Endothelial cell of umbilical vein (primary cell): ENCODE results near the gene TTBK1. TPM values are rescaled to one million over a fixed set of nuclear protein-coding genes. Genes with fewer than 3 reads are reported as not detected.

Experiments
- BruUV-seq: library from RNA; stranded (reverse); fragments of 400-500 nt; replicated peaks from 2 replicates; lab custom pipeline; 2021; lab: Mats Ljungman, UMichigan
- CTCF ChIA-PET: fragments of 300-600, 350-600 bp; sonication (Branson Sonifier 250); formaldehyde crosslinking; loops from one replicate; lab custom pipeline; 2021; ENCODE audit warnings: antibody characterized with exemption, inconsistent platforms; lab: Charles Lee
- POLR2A ChIA-PET: fragments of 300-600, 350-600 bp; sonication (Branson Sonifier 250); formaldehyde crosslinking; loops from one replicate; lab custom pipeline; 2021; ENCODE audit warnings: antibody characterized with exemption, inconsistent platforms; lab: Charles Lee
- DNase-seq: peaks from one replicate; pipeline ENCODE4 v3.0.0-alpha.2; 2011; ENCODE audit warnings: low read depth, low spot score
- FAIRE-seq: peaks from 2 replicates; lab custom pipeline; 2011; peaks lifted over from hg19 to GRCh38; lab: Jason Lieb, UNC
- H2AFZ ChIP-seq: 2 replicates; pipeline ENCODE4 v1.6.0; 2012; ENCODE audit warnings: low read depth, low read length, control low read depth, inconsistent platforms
- H3K27ac ChIP-seq: 2 replicates; pipeline ENCODE4 v1.5.1; 2011; ENCODE audit warnings: low read depth, mild to moderate bottlenecking, control low read depth, low read length, moderate library complexity; ENCODE audit not compliant: insufficient read depth
- H3K27me3 ChIP-seq, 2 experiments: 2 replicates each; pipeline versions ENCODE4 v1.6.0 to v1.6.1; 2011; ENCODE audit warnings: low read length in 2 of 2, mixed read lengths in 1 of 2; ENCODE audit not compliant: control insufficient read depth in 2 of 2, insufficient read depth in 2 of 2
- H3K36me3 ChIP-seq, 2 experiments: 2 replicates in 1 of 2; 3 replicates in 1 of 2; pipeline ENCODE4 v1.5.1; 2011; ENCODE audit warnings: low read length in 2 of 2, mild to moderate bottlenecking in 1 of 2, moderate library complexity in 1 of 2; ENCODE audit not compliant: control insufficient read depth in 2 of 2, insufficient read depth in 2 of 2; ENCODE audit errors: extremely low read depth in 1 of 2
- H3K4me1 ChIP-seq: 3 replicates; pipeline ENCODE4 v1.5.1; 2011; ENCODE audit warnings: mild to moderate bottlenecking, low read length; ENCODE audit not compliant: control insufficient read depth, insufficient read depth; ENCODE audit errors: extremely low read depth
- H3K4me2 ChIP-seq: 2 replicates; pipeline ENCODE4 v1.6.1; 2011; ENCODE audit warnings: low read length, control low read depth, mixed read lengths; ENCODE audit not compliant: insufficient read depth
- H3K4me3 ChIP-seq, 3 experiments: fragments of 200-600 bp in 1 of 3; sonication (generic), shearing (Covaris generic) in 1 of 3; replicated peaks in 1 of 3; 2 replicates each; pipeline ENCODE4 v1.5.1; 2011 to 2016; ENCODE audit warnings: control low read depth in 3 of 3, low read length in 3 of 3, mild to moderate bottlenecking in 2 of 3, inconsistent platforms in 1 of 3, low read depth in 1 of 3, moderate library complexity in 1 of 3; ENCODE audit not compliant: insufficient read depth in 1 of 3
- H3K79me2 ChIP-seq: 2 replicates; pipeline ENCODE4 v1.6.0; 2012; ENCODE audit warnings: low read length, inconsistent platforms; ENCODE audit not compliant: control insufficient read depth, insufficient read depth
- H3K9ac ChIP-seq: replicated peaks from 2 replicates; pipeline ENCODE3; 2011; ENCODE audit warnings: low read length, control low read depth; ENCODE audit not compliant: insufficient read depth; ENCODE audit errors: extremely low read depth
- H3K9me1 ChIP-seq: replicated peaks from 3 replicates; pipeline ENCODE4 v1.6.0; 2011; ENCODE audit warnings: mild to moderate bottlenecking, low read length; ENCODE audit not compliant: control insufficient read depth, insufficient read depth; ENCODE audit errors: extremely low read depth
- H3K9me3 ChIP-seq: replicated peaks from 2 replicates; pipeline ENCODE4 v1.5.1; 2012; ENCODE audit warnings: low read length, inconsistent platforms; ENCODE audit not compliant: control insufficient read depth, insufficient read depth
- H4K20me1 ChIP-seq: replicated peaks from 2 replicates; pipeline ENCODE3; 2011; ENCODE audit warnings: mild to moderate bottlenecking, low read length; ENCODE audit not compliant: control insufficient read depth, insufficient read depth; ENCODE audit errors: extremely low read depth
- EZH2 ChIP-seq: IDR thresholded peaks from 2 replicates; pipeline ENCODE4 v1.6.1; 2012; ENCODE audit warnings: borderline replicate concordance, low read depth, mild to moderate bottlenecking, moderate library complexity, low read length, inconsistent platforms; ENCODE audit not compliant: severe bottlenecking
- FOS ChIP-seq: IDR thresholded peaks from 2 replicates; pipeline ENCODE4 v1.6.1; 2011; ENCODE audit warnings: mild to moderate bottlenecking, low read length, moderate library complexity, borderline replicate concordance; ENCODE audit not compliant: insufficient read depth
- GATA2 ChIP-seq: IDR thresholded peaks from 2 replicates; pipeline ENCODE4 v1.7.0; 2011; ENCODE audit warnings: low read depth, mild to moderate bottlenecking, moderate library complexity, mixed read lengths, low read length; ENCODE audit not compliant: insufficient read length, insufficient read depth
- JUN ChIP-seq: IDR thresholded peaks from 2 replicates; pipeline ENCODE4 v1.6.1; 2011; ENCODE audit warnings: borderline replicate concordance, low read depth; ENCODE audit not compliant: insufficient read length, insufficient read depth
- MYC ChIP-seq: IDR thresholded peaks from one replicate; pipeline ENCODE4 v1.6.1; 2011; ENCODE audit warnings: mild to moderate bottlenecking, low read depth, low read length
- POLR2A ChIP-seq: IDR thresholded peaks from 2 replicates; pipeline ENCODE4 v1.6.1; 2012; ENCODE audit warnings: low read depth, mild to moderate bottlenecking, control low read depth, low read length
- POLR2AphosphoS5 ChIP-seq: IDR thresholded peaks from 2 replicates; pipeline ENCODE4 v1.6.1; 2012; ENCODE audit warnings: low read depth, mild to moderate bottlenecking, control low read depth, low read length, moderate library complexity; ENCODE audit not compliant: insufficient read depth
- dilution Hi-C: fragments of 300-500 bp; cut with MboI; formaldehyde crosslinking; loops from one replicate; pipeline ENCODE4 v1.15.0; 2019; ENCODE audit warnings: low sequenced_read_pairs; ENCODE audit not compliant: extremely low pct_ligation_motif_present
- intact Hi-C: fragments of 100-400 bp; cut with micrococcal nuclease; formaldehyde crosslinking; loops from one replicate; pipeline ENCODE4 v1.10.0; 2022
- polyA plus RNA-seq, 4 experiments: library from polyadenylated mRNA; depleted of rRNA in 3 of 4; stranded (reverse) in 3 of 4; unstranded in 1 of 4; fragments of >200 nt; gene quantifications; 2 replicates each; pipeline versions ENCODE4 v1.2.1 to v1.2.3, GENCODE V29; 2011 to 2012; ENCODE audit warnings: missing spikeins in 1 of 4
- total RNA-seq: library from RNA; stranded (reverse); gene quantifications from 2 replicates; pipeline ENCODE4 v1.2.3, GENCODE V29; 2021
- TF ChIP-seq, protein P1 (sequence below), 2 donors: IDR thresholded peaks; 1 replicate in 1 of 2; 2 replicates in 1 of 2; pipeline ENCODE4 v1.5.1; 2011; ENCODE audit warnings: low read length in 2 of 2, mild to moderate bottlenecking in 2 of 2, moderate library complexity in 2 of 2, control low read depth in 1 of 2, inconsistent platforms in 1 of 2, low read depth in 1 of 2; ENCODE audit not compliant: insufficient read depth in 1 of 2; ENCODE audit errors: extremely low read depth in 1 of 2
- TF ChIP-seq, protein P2 (sequence below): IDR thresholded peaks from 2 replicates; pipeline ENCODE4 v1.6.1; 2011; ENCODE audit not compliant: insufficient read depth, insufficient read length

The TTBK1 gene
- total and polyA plus RNA-seq, 2 donors (not counting 3 experiments of a cell fraction or from before 2014, with no cell fraction given): 0.06 TPM; not detected in 1

DNA sequence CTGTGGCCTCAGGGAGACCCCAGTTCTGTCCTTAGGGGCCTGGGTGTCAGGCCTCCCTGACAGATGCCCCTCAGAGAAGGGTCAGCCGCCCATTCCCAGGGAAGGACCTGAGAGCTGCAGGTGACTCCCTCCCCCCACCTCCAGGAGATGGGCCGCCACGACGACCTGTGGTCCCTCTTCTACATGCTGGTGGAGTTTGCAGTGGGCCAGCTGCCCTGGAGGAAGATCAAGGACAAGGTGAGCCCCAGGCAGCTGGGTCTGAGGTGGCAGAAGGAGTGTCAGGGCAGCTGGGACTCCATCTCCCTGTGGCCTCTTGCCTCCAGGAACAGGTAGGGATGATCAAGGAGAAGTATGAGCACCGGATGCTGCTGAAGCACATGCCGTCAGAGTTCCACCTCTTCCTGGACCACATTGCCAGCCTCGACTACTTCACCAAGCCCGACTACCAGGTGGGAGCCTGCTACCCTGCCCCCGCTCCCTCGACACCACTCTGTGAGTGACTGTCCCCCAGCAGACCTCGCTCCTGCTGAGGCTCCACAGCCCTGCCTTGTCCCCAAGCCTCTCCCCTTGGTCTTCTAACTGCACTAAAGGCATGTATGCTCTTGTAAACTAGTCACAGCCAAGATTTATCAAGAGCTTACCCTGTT, 12.2 kb downstream of the TTBK1 start:
- no peaks in the 10 kb centered on the region for H3K9me3 ChIP-seq
- no peak for FAIRE-seq
- DNase-seq: no peak
- H2AFZ ChIP-seq: no peak overlapping the region
- H3K9me1 ChIP-seq: no peaks in the 10 kb centered on the region
- ChIA-PET CTCF (no interaction called here), POLR2A (no interaction called here)
- no peaks in the 10 kb centered on the region for H4K20me1 ChIP-seq
- no peak overlapping the region for H3K4me3 ChIP-seq
- dilution Hi-C loops: no loop called here
- H3K36me3 ChIP-seq: no peaks in the 10 kb centered on the region
- BruUV-seq: no TSS peak
- H3K79me2 ChIP-seq: no peaks in the 10 kb centered on the region
- TF ChIP-seq POLR2AphosphoS5 (no peak), FOS (no peak), MYC (no peak), POLR2A (no peak), EZH2 (no peak), JUN (no peak), GATA2 (no peak)
- TF ChIP-seq, protein P1, sequence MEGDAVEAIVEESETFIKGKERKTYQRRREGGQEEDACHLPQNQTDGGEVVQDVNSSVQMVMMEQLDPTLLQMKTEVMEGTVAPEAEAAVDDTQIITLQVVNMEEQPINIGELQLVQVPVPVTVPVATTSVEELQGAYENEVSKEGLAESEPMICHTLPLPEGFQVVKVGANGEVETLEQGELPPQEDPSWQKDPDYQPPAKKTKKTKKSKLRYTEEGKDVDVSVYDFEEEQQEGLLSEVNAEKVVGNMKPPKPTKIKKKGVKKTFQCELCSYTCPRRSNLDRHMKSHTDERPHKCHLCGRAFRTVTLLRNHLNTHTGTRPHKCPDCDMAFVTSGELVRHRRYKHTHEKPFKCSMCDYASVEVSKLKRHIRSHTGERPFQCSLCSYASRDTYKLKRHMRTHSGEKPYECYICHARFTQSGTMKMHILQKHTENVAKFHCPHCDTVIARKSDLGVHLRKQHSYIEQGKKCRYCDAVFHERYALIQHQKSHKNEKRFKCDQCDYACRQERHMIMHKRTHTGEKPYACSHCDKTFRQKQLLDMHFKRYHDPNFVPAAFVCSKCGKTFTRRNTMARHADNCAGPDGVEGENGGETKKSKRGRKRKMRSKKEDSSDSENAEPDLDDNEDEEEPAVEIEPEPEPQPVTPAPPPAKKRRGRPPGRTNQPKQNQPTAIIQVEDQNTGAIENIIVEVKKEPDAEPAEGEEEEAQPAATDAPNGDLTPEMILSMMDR (IDR thresholded peaks at IDR 0.05; ENCODE audit: extremely low read depth in 1 of 2, insufficient read depth in 1 of 2, low read depth in 1 of 2, low read length in 2 of 2): no peak
- TF ChIP-seq, protein P2, sequence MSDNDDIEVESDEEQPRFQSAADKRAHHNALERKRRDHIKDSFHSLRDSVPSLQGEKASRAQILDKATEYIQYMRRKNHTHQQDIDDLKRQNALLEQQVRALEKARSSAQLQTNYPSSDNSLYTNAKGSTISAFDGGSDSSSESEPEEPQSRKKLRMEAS: no peak
- H3K27me3 ChIP-seq: peaks cover 7 to 13% of the 10 kb centered on the region in 2 experiments
- no peak overlapping the region for H3K27ac ChIP-seq
- intact Hi-C loops: no loop called here
- H3K4me1 ChIP-seq: no peaks in the 10 kb centered on the region
- H3K4me2 ChIP-seq: no peak overlapping the region
- H3K9ac ChIP-seq: no peak overlapping the region
